Smooth muscle cell (in vitro differentiated cells): Measurements from ENCODE around the gene AVP. TPM values are rescaled to one million over a fixed set of nuclear protein-coding genes. Genes with fewer than 3 reads are reported as not detected.

ENCODE experiments used
- DNase-seq: peaks from one replicate; lab custom pipeline; 2025; ENCODE audit not compliant: unreplicated experiment; lab: John Stamatoyannopoulos, UW
- H2AFZ ChIP-seq: fragments of 200-600 bp; sonication (generic); 2 replicates; pipeline ENCODE4 v1.6.0; 2016; ENCODE audit warnings: antibody characterized with exemption, low read depth, mild to moderate bottlenecking
- H3F3A ChIP-seq: fragments of 200-600 bp; sonication (generic); 2 replicates; pipeline ENCODE4 v1.6.0; 2017; ENCODE audit warnings: antibody characterized with exemption, low read depth
- H3K27ac ChIP-seq: fragments of 200-600 bp; sonication (generic); 2 replicates; pipeline ENCODE4 v1.5.1; 2016; ENCODE audit warnings: low read depth, mild to moderate bottlenecking
- H3K27me3 ChIP-seq: fragments of 200-600 bp; sonication (generic); 2 replicates; pipeline ENCODE4 v1.6.1; 2016; ENCODE audit warnings: low read depth, mild to moderate bottlenecking
- H3K36me3 ChIP-seq: fragments of 200-600 bp; sonication (generic); 2 replicates; pipeline ENCODE4 v1.5.1; 2016; ENCODE audit warnings: low read depth
- H3K4me1 ChIP-seq: fragments of 200-600 bp; sonication (generic); 2 replicates; pipeline ENCODE4 v1.5.1; 2016; ENCODE audit warnings: low read depth
- H3K4me2 ChIP-seq: fragments of 200-600 bp; sonication (generic); 2 replicates; pipeline ENCODE4 v1.6.0; 2016; ENCODE audit warnings: mild to moderate bottlenecking
- H3K4me3 ChIP-seq: fragments of 200-600 bp; sonication (generic); 2 replicates; pipeline ENCODE4 v1.5.1; 2016; ENCODE audit warnings: mild to moderate bottlenecking
- H3K79me2 ChIP-seq: fragments of 200-600 bp; sonication (generic); 2 replicates; pipeline ENCODE4 v1.6.0; 2016; ENCODE audit warnings: low read depth, mild to moderate bottlenecking
- H3K9ac ChIP-seq: fragments of 200-600 bp; sonication (generic); 2 replicates; pipeline ENCODE4 v1.6.0; 2016; ENCODE audit warnings: low read depth
- H3K9me3 ChIP-seq: fragments of 200-600 bp; sonication (generic); replicated peaks from 2 replicates; pipeline ENCODE4 v1.5.1; 2016; ENCODE audit warnings: low read depth
- H4K20me1 ChIP-seq: fragments of 200-600 bp; sonication (generic); 2 replicates; pipeline ENCODE4 v1.6.0; 2016; ENCODE audit warnings: low read depth
- WGBS: methylation state at CpG from one replicate; pipeline ENCODE4 v1.1.7; 2016; ENCODE audit warnings: low lambda C conversion rate; 5-methylcytosine and 5-hydroxymethylcytosine counted together
- polyA plus RNA-seq: library from polyadenylated mRNA; unstranded; fragments of >200 nt; fragmentation: Nextera tagmentation; extraction: Ambion mirVana; gene quantifications from 2 replicates; pipeline ENCODE4 v1.2.1, GENCODE V29; 2016
- total RNA-seq: library from RNA; depleted of rRNA; stranded (reverse); fragments of >200 nt; gene quantifications from 2 replicates; pipeline ENCODE4 v1.2.3, GENCODE V29; 2014
- TF ChIP-seq, protein P1 (sequence below): fragments of 200-600 bp; sonication (generic); IDR thresholded peaks from 2 replicates; pipeline ENCODE4 v1.5.1; 2017; ENCODE audit warnings: borderline replicate concordance, mild to moderate bottlenecking, antibody characterized with exemption; ENCODE audit not compliant: insufficient read depth, poor library complexity, severe bottlenecking

The AVP gene
- total and polyA plus RNA-seq, 2 experiments from 2014 or later: not detected

DNA sequence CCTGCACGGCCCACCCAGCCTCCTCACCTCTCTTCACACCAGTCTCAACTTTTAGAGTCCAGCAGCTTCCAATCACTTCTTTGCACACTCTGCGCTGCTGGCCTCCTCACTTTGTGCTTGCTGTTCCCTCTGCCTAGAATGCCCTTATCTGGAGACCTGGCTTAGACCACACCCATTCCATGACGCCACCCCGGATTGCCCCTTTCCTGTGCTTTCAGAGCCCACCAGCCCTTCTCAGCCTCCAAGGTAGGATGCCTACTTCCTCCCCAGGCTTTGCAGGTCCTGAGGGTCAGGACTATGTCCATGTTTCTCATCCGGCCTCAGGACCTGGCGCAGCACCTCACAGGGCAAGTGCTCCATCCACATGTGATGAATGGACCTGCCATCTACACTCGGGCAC is 27.0 kb upstream of the AVP start:
- no peak overlapping the region for H2AFZ ChIP-seq
- H3K4me3 ChIP-seq: no peak overlapping the region
- no peaks in the 10 kb centered on the region for H3K4me1 ChIP-seq
- TF ChIP-seq, protein P1, sequence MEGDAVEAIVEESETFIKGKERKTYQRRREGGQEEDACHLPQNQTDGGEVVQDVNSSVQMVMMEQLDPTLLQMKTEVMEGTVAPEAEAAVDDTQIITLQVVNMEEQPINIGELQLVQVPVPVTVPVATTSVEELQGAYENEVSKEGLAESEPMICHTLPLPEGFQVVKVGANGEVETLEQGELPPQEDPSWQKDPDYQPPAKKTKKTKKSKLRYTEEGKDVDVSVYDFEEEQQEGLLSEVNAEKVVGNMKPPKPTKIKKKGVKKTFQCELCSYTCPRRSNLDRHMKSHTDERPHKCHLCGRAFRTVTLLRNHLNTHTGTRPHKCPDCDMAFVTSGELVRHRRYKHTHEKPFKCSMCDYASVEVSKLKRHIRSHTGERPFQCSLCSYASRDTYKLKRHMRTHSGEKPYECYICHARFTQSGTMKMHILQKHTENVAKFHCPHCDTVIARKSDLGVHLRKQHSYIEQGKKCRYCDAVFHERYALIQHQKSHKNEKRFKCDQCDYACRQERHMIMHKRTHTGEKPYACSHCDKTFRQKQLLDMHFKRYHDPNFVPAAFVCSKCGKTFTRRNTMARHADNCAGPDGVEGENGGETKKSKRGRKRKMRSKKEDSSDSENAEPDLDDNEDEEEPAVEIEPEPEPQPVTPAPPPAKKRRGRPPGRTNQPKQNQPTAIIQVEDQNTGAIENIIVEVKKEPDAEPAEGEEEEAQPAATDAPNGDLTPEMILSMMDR: no peak
- WGBS: 94% methylated on average over 7 of the region's 7 CpGs
- no peaks in the 10 kb centered on the region for H3K27me3 ChIP-seq
- peaks cover 15% of the 10 kb centered on the region for H4K20me1 ChIP-seq
- no peak overlapping the region for H3K9ac ChIP-seq
- no peaks in the 10 kb centered on the region for H3K79me2 ChIP-seq
- H3F3A ChIP-seq: no peaks in the 10 kb centered on the region
- no peaks in the 10 kb centered on the region for H3K9me3 ChIP-seq
- H3K36me3 ChIP-seq: no peaks in the 10 kb centered on the region
- DNase-seq: no peak
- H3K4me2 ChIP-seq: no peak overlapping the region
- no peak overlapping the region for H3K27ac ChIP-seq

DNA sequence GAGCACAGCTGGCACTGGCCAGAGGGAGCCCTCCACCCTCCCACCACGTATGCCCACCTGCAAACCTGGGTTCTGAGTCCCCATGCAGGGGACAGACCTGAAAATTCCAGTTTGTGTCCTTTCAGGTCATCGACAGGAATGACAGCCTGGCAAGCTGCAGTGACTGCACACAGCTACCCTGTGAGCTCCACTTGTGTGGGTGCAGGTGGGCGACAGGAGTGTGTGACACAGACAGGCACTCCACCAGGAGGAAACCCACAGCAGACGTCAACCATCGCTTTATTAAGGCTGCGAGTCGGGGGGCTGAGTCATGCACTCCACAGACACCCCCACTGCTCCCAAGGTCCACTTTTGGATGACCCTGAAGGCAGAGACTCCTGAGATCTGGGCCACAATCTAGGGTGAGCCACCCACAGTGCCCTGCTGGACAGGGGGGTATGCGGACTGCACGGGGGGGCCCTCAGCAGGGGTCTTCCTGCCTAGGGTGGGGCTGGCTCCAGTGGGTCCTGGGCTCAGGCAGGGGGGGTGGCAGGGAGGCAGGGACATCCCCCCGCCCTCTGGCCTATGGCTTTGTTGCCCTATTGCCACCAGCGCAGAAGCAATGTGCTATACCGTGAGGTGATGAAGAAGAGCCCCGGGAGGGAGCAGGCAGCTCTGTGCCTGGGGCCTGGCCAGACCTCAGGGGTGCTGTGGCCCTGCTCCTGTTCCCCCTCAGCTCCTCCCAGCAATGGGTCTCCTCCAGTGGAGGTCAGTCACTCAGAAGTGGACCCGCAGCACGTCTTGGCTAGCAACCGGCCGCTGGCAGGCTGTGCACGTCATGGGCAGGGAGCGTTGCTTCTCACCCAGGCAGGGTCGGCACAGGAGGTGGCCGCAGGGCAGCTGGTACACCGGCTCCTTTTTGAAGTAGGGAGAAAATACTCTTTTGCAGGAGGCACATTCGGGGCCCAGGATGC is 25.1 kb upstream of the AVP start:
- H3K79me2 ChIP-seq: no peaks in the 10 kb centered on the region
- 93% methylated on average over 23 of the region's 23 CpGs for WGBS
- no peak overlapping the region for H3K4me2 ChIP-seq
- no peak overlapping the region for H2AFZ ChIP-seq
- H3K9me3 ChIP-seq: no peaks in the 10 kb centered on the region
- H3F3A ChIP-seq: no peaks in the 10 kb centered on the region
- no peak overlapping the region for H3K9ac ChIP-seq
- no peak overlapping the region for H3K27ac ChIP-seq
- H3K4me1 ChIP-seq: no peaks in the 10 kb centered on the region
- H3K27me3 ChIP-seq: no peaks in the 10 kb centered on the region
- H3K36me3 ChIP-seq: no peaks in the 10 kb centered on the region
- no peak for DNase-seq
- H4K20me1 ChIP-seq: no peaks in the 10 kb centered on the region
- TF ChIP-seq, protein P1: no peak
- H3K4me3 ChIP-seq: no peak overlapping the region

DNA sequence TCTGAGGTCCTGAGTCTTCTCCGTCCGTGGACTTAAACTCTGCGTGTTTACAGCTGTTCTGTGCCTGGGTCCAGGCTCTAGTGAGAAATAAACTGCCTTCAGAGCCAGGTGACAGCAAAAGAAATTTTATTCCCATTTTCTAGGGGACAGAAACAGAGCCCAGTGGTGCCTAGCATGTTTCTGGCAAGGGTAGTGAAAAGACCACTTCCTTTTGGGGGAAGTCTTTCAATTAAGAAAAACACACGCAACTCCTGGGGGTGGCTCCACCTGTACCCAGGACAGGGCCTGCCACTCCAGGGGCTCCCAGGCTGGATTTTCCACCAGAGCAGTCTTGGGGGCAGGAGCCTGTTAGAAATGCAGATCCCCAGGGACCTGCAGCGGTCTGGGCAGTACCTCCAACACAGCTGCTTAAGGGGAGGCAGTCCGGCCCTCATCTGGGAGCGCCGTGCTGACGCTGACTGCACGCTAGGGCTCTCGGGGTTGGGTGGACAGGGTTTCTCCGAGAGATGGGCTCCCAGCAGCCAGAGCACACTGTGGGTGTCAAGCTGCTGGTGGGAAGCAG is 23.0 kb upstream of the AVP start:
- Histone ChIP-seq H3K27ac (no peak overlapping the region), H4K20me1 (no peaks in the 10 kb centered on the region), H2AFZ (no peak overlapping the region), H3F3A (no peaks in the 10 kb centered on the region), H3K36me3 (no peaks in the 10 kb centered on the region), H3K4me1 (no peaks in the 10 kb centered on the region), H3K4me3 (no peak overlapping the region), H3K9me3 (no peaks in the 10 kb centered on the region), H3K9ac (no peak overlapping the region), H3K79me2 (no peaks in the 10 kb centered on the region), H3K27me3 (no peaks in the 10 kb centered on the region), H3K4me2 (no peak overlapping the region)
- TF ChIP-seq, protein P1: no peak
- DNase-seq: no peak
- WGBS: 94% methylated on average over 12 of the region's 12 CpGs
